Activated CD4-positive, CD25-positive, alpha-beta regulatory T cell treated with anti-CD3 and anti-CD28 coated beads, Interleukin-2, amount 50 U/mL, for 72 hours (primary cell): Measurements from ENCODE around the gene CCDC192.

Experiments
- DNase-seq: peaks from one replicate; pipeline ENCODE4 v3.0.0; 2021

Gene CCDC192

GRCh38 chr5:127851964-127852363 lies 148.8 kb downstream of the CCDC192 start:
- no peak for DNase-seq

- no peak for DNase-seq
These were observed 151.3 kb downstream of the CCDC192 start for GRCh38 chr5:127854520-127854919.

GRCh38 chr5:127856292-127856691 lies 153.1 kb downstream of the CCDC192 start:
- DNase-seq = no peak

GRCh38 chr5:127858116-127858784 lies 155.1 kb downstream of the CCDC192 start:
- DNase-seq = no peak

GRCh38 chr5:127860291-127860690 lies 157.1 kb downstream of the CCDC192 start:
- no peak for DNase-seq

- DNase-seq = no peak
These were observed 160.0 kb downstream of the CCDC192 start for GRCh38 chr5:127863161-127863560.

GRCh38 chr5:127863610-127864395 lies 160.6 kb downstream of the CCDC192 start:
- DNase-seq = no peak

- DNase-seq = no peak
These were observed 161.3 kb downstream of the CCDC192 start for GRCh38 chr5:127864511-127864910.

GRCh38 chr5:127865273-127865672 lies 162.1 kb downstream of the CCDC192 start:
- no peak for DNase-seq

- DNase-seq = no peak
These were observed 164.0 kb downstream of the CCDC192 start for GRCh38 chr5:127867022-127867783.

GRCh38 chr5:127870914-127871313 lies 167.7 kb downstream of the CCDC192 start:
- DNase-seq = no peak

- DNase-seq = no peak
These were observed 168.4 kb downstream of the CCDC192 start for GRCh38 chr5:127871503-127872153.

- no peak for DNase-seq
These were observed 169.3 kb downstream of the CCDC192 start for GRCh38 chr5:127872494-127872893.

GRCh38 chr5:127875235-127876021 lies 172.2 kb downstream of the CCDC192 start:
- no peak for DNase-seq

GRCh38 chr5:127876384-127876783 lies 173.2 kb downstream of the CCDC192 start:
- no peak for DNase-seq

- no peak for DNase-seq
These were observed 175.1 kb downstream of the CCDC192 start for GRCh38 chr5:127878174-127878750.

- DNase-seq = no peak
These were observed 181.2 kb downstream of the CCDC192 start for GRCh38 chr5:127884416-127884815.

GRCh38 chr5:127885176-127885575 lies 182.0 kb downstream of the CCDC192 start:
- DNase-seq = no peak

- no peak for DNase-seq
These were observed 182.9 kb downstream of the CCDC192 start for GRCh38 chr5:127886081-127886480.

- no peak for DNase-seq
These were observed 184.1 kb downstream of the CCDC192 start for GRCh38 chr5:127887282-127887681.

GRCh38 chr5:127891942-127892341 lies 188.8 kb downstream of the CCDC192 start:
- DNase-seq = no peak
